HCEC 1CT (cell line): Measurements from ENCODE around the gene EIF2S1.
"Not testable (repeated sequence)": the region's sequence is repeated elsewhere in the genome, so short reads cannot be mapped to it uniquely, and the experiment has no call there.

Source experiments
- DNase-seq: peaks from one replicate; pipeline ENCODE4 v3.0.0-alpha.2; 2017

The EIF2S1 gene

GRCh38 chr14:67413806-67414769 lies 54.0 kb downstream of the EIF2S1 start:
- peak; percentile 79 for DNase-seq

GRCh38 chr14:67415610-67416009 lies 55.5 kb downstream of the EIF2S1 start:
- not testable (repeated sequence) for DNase-seq

GRCh38 chr14:67416085-67416484 lies 56.0 kb downstream of the EIF2S1 start:
- no peak for DNase-seq

GRCh38 chr14:67416810-67417209 lies 56.7 kb downstream of the EIF2S1 start:
- DNase-seq = no peak

- no peak for DNase-seq
Measured at GRCh38 chr14:67417633-67418032, 57.5 kb downstream of the EIF2S1 start.

- no peak for DNase-seq
Measured at GRCh38 chr14:67418401-67419191, 58.5 kb downstream of the EIF2S1 start.

GRCh38 chr14:67420102-67420739 lies 60.1 kb downstream of the EIF2S1 start:
- DNase-seq = no peak

- DNase-seq = no peak
Measured at GRCh38 chr14:67421356-67422224, 61.5 kb downstream of the EIF2S1 start.

GRCh38 chr14:67423424-67423823 lies 63.3 kb downstream of the EIF2S1 start:
- DNase-seq = no peak

- no peak for DNase-seq
Measured at GRCh38 chr14:67424539-67424938, 64.4 kb downstream of the EIF2S1 start.

GRCh38 chr14:67425608-67426007 lies 65.5 kb downstream of the EIF2S1 start:
- DNase-seq = no peak

GRCh38 chr14:67426161-67426560 lies 66.0 kb downstream of the EIF2S1 start:
- no peak for DNase-seq

GRCh38 chr14:67426983-67427606 lies 67.0 kb downstream of the EIF2S1 start:
- DNase-seq = peak; percentile 66

GRCh38 chr14:67428501-67429031 lies 68.4 kb downstream of the EIF2S1 start:
- DNase-seq = peak; percentile 71

- DNase-seq = peak; percentile 21
Measured at GRCh38 chr14:67429510-67430205, 69.5 kb downstream of the EIF2S1 start.

GRCh38 chr14:67432050-67432564 lies 72.0 kb downstream of the EIF2S1 start:
- DNase-seq = no peak

GRCh38 chr14:67435603-67436002 lies 75.5 kb downstream of the EIF2S1 start:
- no peak for DNase-seq
